NOMO-1 treated with dmso at 0.1 percent for 144 hours (cell line): ENCODE measurements around the gene SMIM43.
"Not testable (repeated sequence)": the region's sequence is repeated elsewhere in the genome, so short reads cannot be mapped to it uniquely, and the experiment has no call there.

Experiments used
- DNase-seq: peaks from one replicate; lab custom pipeline; 2025; ENCODE audit not compliant: unreplicated experiment; lab: John Stamatoyannopoulos, UW

The SMIM43 gene

GRCh38 chr4:121784401-121784800 lies 19.4 kb upstream of the SMIM43 start:
- no peak for DNase-seq

DNA sequence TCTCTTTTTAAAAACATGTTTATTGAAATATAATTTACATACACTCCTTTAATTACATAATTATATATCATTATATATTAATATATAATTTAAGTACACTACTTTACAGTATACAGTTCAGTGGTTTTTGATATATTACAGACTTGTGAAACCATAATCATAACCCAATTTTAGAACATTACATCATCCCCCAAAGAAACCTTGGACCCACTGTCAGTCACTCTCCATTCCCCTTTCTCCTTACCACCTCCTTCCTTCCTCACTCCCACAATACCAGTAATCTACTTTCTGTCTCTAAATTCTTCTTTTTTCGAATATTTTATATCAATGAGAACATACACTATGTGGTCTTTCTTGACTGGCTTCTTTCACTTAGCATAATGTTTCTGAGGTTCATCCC lies 18.2 kb upstream of the SMIM43 start:
- no peak for DNase-seq

- DNase-seq: no peak
Observed at GRCh38 chr4:121778991-121779628, 14.1 kb upstream of the SMIM43 start.

GRCh38 chr4:121777625-121778024 lies 12.7 kb upstream of the SMIM43 start:
- DNase-seq: no peak

GRCh38 chr4:121776610-121777401 lies 11.8 kb upstream of the SMIM43 start:
- no peak for DNase-seq

DNA sequence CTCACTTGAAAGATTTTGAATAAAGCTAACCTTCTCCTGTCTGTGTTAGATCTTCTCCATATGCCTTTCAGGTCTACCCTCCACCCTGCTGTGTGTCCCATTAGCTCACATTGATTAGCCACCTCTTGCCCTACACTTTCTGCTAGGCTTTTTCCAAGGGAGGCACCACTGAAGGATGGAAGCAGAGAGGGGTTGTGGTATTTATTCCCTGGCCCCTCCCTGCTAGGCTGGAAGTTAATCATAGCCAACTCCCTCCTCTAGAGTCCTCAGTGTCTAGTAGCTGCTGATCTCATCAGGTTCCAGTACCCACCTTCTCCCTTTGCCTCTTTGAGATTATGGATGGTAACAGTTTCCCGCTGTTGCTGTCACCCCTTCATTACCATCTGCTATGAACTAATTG lies 8.9 kb upstream of the SMIM43 start:
- no peak for DNase-seq

- DNase-seq: no peak
Observed at GRCh38 chr4:121771869-121772268, 6.9 kb upstream of the SMIM43 start.

- DNase-seq: no peak
Observed at GRCh38 chr4:121769341-121769740, 4.4 kb upstream of the SMIM43 start.

DNA sequence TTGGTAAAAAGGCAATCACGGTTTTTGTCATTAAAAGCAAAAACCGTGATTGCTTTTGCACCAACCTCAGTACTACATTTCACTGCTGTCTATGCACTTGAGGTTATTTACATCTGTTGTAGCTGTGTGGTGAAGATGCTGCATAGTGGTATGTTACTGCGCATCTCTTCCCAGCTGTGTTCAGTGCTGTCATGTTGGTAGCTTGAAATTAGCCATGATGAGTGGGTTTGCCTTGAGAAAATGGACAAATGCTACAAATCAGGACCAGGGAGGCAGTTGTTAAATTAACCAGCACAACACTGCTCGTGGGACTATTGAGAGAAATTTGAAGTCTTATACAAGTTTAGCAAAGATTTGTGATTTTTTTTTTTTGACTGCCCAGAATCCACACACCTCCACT lies 2.2 kb upstream of the SMIM43 start:
- no peak for DNase-seq

DNA sequence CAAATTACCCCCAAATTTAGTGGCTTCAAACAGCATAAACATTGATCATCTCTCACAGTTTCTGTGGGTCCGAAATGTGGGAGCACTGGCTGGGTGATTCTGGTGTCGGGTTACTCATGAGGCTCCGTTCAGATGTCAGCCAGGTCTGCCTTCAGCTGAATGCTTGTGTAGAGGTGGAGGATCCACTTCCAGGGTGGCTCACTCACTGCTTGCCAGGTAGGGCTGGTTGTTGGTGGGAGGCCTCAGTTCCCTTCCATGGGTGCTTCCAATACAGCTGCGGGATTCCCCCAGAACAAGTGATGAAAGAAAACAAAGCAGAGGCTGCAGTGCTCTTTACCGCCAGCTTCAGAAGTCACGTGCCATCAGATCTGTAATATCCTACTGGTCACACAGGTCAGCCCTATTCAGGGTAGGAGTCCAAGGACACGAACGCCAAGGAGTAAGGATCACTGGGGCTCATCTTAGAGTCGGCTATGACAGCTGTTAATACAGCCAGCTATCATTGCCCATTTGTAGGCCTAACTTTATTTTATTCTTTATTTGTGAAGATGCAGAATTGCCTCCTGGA lies 1.1 kb upstream of the SMIM43 start:
- no peak for DNase-seq

- no peak for DNase-seq
Observed at GRCh38 chr4:121765368-121765705, 373 bp upstream of the SMIM43 start.

DNA sequence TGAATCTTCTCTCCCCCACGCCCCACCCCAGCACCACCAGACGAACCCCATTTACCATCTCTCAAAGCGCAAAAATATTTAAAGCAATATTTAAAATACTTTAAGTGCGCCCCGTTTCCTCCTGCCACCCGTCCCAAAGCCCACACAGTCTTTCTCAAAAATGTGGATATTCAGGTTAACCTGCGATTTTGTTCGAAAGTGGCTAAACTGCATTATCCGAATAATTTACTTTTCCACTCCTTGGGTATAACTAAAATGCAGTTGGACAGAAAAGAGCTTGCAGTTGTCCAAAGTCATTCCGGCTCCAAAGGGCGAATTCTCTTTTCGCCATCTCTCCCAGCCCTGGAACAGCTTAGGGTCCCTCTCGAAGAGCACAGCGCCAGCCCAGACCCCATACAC lies 662 bp downstream of the SMIM43 start:
- no peak for DNase-seq

DNA sequence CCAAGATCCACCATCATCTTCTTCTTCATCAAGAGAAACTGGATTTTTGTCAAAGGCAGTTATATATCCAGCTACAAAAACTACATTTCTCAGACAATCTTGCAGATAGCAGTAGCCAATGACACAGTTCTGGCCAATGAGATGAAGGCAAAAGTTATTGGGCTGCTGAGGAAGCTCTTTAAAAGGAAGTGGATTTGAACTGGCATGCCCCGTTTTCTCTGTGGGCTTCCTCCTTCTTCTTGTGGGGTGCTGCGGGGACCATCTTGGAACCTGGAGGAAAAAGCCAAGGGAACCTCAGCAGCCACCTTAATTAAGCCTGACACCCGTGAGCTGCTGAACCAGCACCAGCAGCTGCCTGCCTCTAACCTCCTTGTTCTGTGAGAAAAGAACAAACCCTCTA lies 4.8 kb downstream of the SMIM43 start:
- DNase-seq: no peak

DNA sequence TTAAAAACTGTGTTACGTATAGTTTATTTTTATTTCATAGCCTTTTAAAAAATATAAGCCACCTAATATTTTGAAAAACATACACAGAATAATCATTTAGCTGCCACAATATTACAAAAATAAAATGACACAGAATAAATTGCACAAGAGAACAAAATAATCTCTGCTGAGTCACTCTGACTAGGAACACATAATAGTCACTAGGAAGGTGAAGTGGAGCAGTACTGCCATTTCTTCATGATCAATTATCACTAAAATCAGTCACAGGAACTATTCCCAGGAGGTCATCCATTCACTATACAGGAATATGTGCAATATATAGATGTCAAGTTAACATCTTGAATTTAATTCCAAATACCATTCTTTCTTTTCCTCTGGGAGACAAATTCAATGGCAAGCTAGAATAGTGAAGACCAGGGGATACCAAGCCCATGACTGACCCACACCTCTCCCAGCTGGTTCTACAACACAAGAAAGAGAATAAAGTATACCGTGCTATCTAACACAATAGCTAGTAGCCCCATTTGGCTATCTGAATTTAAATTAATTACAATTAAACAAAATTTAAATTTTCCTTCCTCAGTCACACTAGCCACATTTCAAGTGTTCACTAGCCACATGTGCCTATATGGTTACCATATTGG lies 5.9 kb downstream of the SMIM43 start:
- DNase-seq: no peak

DNA sequence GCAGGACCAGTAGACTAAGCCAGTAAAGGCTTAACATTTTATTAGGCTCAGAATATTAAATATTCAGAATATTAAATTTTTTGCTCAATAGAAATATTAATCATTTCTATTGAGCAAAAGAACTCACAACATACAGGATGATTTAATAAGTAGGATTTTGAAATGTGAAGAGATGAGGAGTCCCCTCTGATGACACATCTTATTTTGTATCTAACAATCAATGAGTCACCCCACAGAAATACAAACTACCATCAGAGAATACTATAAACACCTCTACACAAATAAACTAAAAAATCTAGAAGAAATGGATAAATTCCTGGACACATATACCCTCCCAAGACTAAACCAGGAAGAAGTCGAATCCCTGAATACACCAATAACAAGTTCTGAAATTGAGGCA lies 12.8 kb downstream of the SMIM43 start:
- not testable (repeated sequence) for DNase-seq

GRCh38 chr4:121749225-121749624 lies 15.7 kb downstream of the SMIM43 start:
- no peak for DNase-seq

GRCh38 chr4:121742794-121743193 lies 22.2 kb downstream of the SMIM43 start:
- no peak for DNase-seq

DNA sequence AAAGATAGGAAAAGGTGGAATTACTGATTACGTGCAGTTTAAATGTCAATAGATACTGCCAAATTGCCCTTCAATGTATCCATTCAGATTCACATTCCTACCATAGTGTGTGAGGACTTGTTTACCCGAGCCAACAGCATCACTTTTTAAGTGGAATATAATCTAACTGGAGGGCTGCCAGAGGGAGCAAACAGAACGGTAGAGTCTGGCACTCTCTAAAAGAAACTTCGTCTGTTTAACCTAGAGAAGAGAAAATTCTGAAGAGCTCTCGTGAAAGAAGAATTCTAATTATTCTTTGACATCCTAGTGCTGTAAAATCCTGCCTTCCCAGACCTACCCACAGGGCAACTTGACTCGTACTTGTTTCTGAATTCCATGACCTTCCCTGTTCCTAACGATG lies 23.2 kb downstream of the SMIM43 start:
- no peak for DNase-seq

GRCh38 chr4:121740796-121741409 lies 24.1 kb downstream of the SMIM43 start:
- DNase-seq: no peak

- no peak for DNase-seq
Observed at GRCh38 chr4:121739575-121739974, 25.4 kb downstream of the SMIM43 start.

DNA sequence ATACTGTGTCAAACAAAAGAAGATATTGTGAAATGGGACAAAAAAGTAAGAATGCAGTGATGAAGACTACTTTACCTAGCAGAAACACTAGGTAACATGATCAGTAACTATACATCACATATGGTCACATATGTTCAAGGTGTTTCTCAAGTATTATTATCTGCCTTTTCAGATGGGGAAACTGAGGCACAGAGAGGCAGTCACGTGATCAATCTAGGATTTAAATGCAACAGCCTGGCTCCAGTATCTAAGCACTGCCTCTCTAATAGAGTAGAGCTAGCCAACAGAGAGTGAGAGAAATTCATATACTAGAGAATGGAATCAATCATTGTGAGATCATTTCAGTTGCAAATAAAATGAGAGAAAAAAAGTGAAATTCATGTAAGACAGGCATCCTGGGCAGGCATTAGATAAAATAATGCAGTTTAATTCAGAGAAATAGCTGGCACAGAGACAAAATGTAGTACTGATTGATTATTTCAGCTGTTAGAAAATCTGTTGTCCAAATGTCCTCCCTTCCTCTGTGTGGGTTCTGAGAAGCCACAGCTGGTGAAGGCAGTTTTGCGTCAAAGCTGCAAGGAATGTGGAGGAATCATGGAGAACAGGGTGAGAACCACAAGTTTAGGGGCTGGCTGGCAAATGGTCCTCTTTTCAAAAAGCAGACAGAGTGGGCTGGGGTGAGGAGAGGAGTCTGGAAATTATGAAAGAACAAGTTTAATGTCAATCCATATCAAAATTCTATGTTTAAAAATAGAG lies 26.0 kb downstream of the SMIM43 start:
- no peak for DNase-seq
